ENCODE data around the gene PRPSAP2.
"Not testable (repeated sequence)": the region's sequence is repeated elsewhere in the genome, so short reads cannot be mapped to it uniquely, and the experiment has no call there.

PRPSAP2 gene, protein sequence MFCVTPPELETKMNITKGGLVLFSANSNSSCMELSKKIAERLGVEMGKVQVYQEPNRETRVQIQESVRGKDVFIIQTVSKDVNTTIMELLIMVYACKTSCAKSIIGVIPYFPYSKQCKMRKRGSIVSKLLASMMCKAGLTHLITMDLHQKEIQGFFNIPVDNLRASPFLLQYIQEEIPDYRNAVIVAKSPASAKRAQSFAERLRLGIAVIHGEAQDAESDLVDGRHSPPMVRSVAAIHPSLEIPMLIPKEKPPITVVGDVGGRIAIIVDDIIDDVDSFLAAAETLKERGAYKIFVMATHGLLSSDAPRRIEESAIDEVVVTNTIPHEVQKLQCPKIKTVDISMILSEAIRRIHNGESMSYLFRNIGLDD

DNA sequence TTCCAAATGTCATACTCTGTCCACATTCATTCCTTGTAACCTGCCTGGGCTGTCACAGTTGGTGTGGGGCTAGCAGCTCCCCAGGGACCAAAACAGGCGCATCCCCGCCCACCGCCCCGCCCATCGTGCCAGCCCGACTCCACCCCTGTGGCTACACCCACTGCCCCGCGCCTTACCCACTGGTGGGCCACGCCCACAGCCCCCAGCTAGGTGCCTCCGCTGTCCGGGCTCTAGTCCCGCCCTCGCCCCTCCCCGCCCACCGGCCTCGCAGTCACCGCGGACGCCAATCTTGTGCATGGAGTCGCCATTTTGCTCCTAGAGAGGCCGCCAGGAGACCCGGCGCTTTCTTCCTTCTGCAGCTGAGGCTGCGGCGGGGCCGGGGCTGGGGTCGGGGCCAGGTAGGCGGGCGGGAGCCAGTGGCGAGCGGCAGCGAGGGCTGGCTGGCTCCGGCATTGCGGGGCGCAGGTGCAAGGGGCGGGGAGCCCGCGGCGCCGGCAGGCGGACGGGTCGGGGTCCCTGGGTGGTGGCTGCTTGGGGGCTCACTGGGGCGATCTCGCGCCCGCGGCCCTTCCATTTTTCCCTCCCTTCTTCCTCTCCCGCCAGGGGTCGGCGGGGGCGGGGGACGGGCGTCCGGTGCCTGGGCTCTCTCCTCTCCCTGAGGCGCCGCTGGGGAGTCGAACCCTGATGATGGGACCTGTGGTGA, at the start of gene PRPSAP2:
Gene PRPSAP2 (plus strand): TSS at position 268 of the 703 bp plus-strand sequence. CDS start 7,703 bp downstream, outside the sequence.
- DNase-seq, result peak; percentile 96

- not testable (repeated sequence) for DNase-seq
Measured at GRCh38 chr17:18815924-18816323, 42.0 kb upstream of the PRPSAP2 start.

DNA sequence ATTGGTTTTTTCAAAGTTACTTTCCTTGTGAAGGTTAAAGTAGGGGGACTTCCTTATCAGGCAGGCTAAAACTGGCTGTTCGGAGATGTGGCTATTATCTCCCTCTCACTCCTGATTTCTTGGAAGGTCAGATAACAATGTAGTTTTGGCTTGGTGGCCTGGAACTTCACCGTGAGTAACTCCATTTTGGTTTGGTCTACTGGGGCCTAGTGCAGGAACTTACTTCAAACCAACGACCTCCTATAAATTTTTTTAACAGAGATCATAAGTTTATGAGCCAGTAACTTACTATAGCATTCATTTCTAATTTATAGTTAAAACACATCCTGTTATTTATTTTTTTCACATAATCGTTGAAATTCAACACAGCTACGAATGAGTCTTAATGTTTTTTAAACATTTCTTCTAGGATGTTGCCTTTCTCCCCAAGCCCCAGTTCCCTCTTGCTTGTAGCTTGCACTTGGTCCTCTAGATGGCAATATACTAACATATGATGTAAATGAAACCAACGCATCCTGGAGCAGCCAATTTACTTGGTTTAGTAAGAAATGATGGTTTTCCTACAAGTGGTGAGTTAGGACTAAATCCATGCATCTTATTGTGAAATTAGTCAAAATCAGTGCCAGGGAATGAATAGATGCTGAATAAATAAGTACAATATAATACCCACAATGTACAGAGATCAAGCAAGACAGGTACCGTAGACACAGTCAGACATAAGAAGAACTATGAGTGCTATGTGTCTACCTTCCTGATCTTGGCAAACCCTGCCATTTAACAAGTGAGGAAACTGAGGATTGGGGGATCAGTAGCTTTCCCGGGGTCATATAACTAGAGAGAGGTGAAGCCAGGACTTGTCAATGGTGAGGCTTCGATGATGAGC, 41.2 kb upstream of the PRPSAP2 start:
- DNase-seq, result not testable (repeated sequence)

DNA sequence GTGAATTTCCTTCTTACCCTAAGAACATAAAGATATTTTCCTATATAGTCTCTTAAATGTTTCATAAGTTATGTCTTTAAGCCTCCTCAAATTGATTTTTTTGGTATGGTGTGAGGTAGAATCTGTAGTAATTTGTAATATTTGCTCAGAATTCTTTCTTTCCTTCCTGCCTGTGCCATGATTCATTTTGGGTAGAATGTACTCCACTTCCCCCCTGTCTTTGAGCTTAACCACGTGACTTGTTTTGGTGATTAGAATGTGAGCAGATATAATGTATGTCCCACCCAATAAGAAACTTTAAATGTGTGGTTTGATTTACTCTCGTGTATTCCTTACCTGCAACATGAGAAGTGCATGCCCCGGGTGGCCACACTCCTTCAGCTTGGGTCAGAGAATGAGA, 36.5 kb upstream of the PRPSAP2 start:
- not testable (repeated sequence) for DNase-seq

DNA sequence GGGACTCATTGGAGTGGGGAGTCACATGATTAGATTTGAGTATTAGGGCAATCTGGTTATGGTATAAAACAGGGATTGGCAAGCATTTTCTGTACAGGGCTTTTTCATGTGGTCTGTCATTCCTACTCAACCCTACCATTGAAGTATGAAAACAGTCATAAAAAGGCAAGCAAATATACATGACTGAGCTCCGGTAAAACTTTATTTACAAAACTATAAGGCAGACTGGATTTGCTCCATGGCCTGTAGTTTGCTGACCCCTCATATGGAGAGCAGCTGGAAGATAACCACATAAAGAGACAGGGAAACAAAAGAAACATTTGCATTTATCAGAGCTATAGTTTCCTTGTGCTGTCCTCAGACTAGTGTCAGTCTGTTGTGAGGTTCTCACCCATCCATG, 30.3 kb upstream of the PRPSAP2 start:
- DNase-seq, result not testable (repeated sequence)

- no peak for DNase-seq
Measured at GRCh38 chr17:18848501-18848900, 9.4 kb upstream of the PRPSAP2 start.

GRCh38 chr17:18850679-18851078, 7.3 kb upstream of the PRPSAP2 start:
- no peak for DNase-seq

DNA sequence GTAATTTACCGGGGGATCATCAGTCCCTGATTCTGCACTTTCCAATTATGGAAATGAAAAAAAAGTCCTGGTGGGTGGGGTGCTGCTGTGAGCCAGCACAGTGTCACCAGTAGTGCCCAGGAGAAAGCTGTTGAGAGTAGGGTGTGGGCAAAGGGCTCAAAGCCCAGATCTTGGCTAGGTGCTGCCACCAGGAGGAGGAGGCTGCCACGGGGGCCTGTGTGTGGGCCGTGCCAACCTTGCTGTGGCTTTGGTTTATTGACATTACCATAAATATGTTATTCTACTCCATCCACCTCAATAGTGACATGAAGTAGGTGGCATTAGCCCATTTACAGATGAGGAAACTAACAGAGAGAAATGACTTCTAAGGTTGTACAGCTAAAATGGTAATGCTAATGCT, 6.7 kb upstream of the PRPSAP2 start:
- no peak for DNase-seq

DNA sequence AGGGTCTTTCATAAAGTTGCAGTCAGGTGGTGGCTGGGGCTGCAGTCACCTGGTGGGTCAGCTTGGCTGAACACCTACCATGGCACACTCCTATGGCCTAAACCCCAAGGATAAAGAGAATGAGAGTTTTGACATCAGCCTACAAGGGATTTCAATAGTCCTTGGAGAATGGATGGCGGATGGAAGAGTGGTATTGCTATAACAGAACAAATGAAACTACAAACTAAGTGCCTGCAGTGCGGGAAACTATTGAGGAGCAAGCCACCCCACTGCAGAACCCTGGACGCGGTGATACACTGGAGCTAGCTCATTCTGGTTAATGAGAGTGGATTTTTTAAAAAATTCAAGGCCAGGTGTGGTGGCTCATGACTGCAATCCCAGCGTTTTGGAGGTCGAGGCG, 3.0 kb upstream of the PRPSAP2 start:
- no peak for DNase-seq

- peak; percentile 90 for DNase-seq
Measured at GRCh38 chr17:18855831-18856569, 1.9 kb upstream of the PRPSAP2 start.

- DNase-seq, result no peak
Measured at GRCh38 chr17:18856570-18856915, 1.4 kb upstream of the PRPSAP2 start.

DNA sequence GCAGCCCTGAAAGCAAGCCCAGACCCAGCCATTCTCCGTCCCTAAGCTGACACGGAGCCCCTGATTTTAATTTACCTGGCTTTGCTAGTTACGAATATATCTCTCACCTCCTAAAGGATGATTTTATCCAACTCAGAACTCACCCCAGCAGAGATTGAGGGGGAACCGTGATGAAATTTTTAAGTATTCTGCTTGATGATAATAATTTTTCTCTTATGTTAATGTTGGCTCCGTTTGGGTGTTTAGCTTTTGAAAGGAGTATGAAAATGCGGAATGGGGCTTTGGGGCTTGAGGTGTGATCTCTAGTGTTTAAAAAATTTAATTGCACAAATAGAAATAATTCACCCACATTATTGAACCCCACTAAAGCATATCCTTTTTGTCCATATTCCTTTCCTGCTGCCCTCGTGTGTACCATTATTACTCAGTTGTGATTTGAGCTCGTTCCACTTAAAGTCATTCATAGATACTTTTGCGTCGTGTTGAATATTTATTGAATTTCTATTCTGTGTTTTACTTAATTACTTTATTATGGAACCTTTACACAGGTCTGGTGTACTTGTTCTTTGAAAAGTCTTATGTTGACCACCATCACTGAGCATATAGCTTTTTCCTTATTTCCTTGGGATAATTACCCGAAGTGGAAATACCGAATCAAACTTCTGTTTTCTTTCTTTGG, 775 bp downstream of the PRPSAP2 start:
- DNase-seq, result no peak

- no peak for DNase-seq
Measured at GRCh38 chr17:18859256-18859655, 1.3 kb downstream of the PRPSAP2 start.

GRCh38 chr17:18860161-18860972, 2.4 kb downstream of the PRPSAP2 start:
- DNase-seq, result no peak

GRCh38 chr17:18862011-18862410, 4.1 kb downstream of the PRPSAP2 start:
- no peak for DNase-seq

- not testable (repeated sequence) for DNase-seq
Measured at GRCh38 chr17:18864996-18865395, 7.1 kb downstream of the PRPSAP2 start.

- DNase-seq, result no peak
Measured at GRCh38 chr17:18866866-18867813, 9.2 kb downstream of the PRPSAP2 start.

- no peak for DNase-seq
Measured at GRCh38 chr17:18877104-18877645, 19.2 kb downstream of the PRPSAP2 start.

- no peak for DNase-seq
Measured at GRCh38 chr17:18888766-18889290, 30.9 kb downstream of the PRPSAP2 start.

Measured in stimulated activated CD8-positive, alpha-beta memory T cell treated with anti-CD3 and anti-CD28 coated beads, Interleukin-4, amount 100 ng/mL, for 48 hours (primary cell).